LoVo (cell line): Measurements from ENCODE around the gene B3GALT6.
"Not testable (repeated sequence)": the region's sequence is repeated elsewhere in the genome, so short reads cannot be mapped to it uniquely, and the experiment has no call there.

Source experiments
- DNase-seq: peaks from one replicate; pipeline ENCODE4 v3.0.0-alpha.2; 2016; ENCODE audit warnings: low spot score

B3GALT6 gene

DNA sequence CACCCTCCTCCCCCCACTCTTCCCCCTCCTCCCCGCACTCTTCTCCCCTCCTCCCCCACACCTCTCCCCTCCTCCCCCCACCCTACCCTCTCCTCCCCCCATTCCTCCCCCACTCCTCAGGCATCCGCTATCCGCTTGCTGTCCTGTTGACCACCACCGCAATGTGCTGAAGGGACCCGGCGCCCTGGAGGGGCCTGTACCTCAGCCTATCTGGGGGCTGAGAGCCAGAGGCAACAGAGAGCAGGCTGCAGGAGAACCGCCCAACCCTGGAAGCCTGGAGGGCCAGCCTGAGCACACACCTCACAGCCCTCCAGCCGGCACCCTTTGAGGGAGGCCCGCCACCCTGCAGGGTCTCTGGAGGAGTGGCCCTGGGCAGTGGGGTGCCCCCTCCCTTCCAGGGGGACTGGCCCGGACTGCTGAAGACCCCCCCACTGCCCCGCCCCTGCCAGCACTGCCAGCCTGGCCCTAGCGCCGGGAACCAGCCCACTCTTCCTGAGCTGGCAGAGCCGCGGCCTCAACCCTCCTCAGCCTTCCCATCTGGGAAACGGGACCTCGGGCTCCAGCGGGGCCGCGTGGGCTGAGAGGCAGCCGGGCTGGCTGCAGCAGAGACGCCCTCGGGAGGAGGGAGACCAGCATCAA, 13.3 kb downstream of the B3GALT6 start:
- DNase-seq = no peak

DNA sequence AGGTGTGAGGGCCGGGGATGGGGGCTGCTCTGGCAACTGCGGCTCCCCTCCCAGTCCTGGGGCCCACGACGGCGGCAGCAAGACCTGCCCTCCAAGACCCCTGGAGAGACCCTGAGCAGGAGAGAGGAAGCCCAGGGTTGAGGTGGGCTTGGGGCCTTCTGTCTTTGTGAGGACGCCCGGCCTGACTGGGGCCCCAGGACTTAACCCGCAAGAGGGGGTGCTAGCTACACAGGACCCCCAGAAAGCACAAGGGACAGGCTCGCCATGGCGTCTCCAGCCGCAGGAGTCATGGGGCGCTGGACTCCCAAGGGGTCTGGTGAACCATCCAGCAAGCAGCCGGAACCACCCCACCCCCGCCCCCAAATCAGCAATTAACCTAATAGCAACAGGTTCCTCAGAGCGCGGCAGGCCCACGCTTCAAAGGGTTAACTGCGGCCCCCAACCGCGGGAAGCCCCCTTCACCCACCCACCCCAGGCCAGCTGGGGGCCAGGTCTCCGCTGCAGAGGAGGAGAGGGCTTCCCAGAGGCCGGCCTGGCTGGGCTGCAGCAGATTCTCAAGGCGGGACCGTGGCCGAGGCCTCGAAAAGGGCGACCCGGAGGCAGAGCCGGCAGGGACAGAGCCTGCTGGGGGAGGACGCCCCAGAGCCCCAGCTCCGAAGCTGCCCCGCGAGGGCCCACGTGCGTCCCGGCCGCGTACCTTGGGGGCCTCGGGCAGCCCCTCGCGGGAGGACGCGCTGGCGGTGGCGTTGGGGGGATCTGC, 14.0 kb downstream of the B3GALT6 start:
- no peak for DNase-seq

DNA sequence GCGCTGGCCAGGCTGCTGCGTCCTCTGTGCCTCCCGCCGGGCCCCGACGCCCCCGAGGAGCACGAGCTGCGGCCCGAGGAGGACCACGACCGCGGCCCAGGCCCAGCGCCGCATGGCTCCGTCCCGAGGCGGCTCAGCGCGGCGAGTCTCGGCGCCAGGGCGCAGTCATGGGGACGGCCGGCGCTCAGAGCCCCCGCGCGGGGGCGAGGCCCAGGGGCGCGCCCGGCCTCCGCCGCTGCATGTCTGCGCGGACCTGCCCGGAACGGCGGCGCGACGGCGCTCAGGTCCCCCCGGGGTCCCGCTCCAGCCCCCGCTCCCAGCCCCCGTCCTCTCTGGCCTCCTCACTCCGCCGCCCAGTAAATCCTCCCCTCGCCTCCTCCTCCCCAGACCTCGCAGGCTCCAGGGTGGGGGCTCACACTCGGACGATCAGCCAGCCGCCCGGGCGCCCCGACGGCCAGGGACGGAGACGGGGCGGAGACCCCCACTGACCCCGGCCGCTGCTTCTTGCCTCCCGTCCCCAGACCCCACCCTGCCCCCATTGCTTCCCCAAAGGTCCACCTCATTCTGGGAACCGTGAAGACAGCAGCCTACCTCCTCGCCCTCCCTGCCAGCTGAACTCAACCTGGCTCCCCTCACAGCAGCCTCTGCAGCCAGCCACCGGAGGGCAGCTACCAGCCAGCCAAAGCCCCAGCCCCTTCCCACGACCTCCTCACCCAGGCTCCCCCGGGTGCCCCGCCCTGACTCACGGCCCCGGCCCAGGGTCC, 14.7 kb downstream of the B3GALT6 start, which contains the start of gene C1QTNF12:
Gene C1QTNF12, minus strand, starts transcription at position 146 of the 764 bp plus-strand sequence. Its CDS starts 32 bp downstream, at position 114.
- no peak for DNase-seq

DNA sequence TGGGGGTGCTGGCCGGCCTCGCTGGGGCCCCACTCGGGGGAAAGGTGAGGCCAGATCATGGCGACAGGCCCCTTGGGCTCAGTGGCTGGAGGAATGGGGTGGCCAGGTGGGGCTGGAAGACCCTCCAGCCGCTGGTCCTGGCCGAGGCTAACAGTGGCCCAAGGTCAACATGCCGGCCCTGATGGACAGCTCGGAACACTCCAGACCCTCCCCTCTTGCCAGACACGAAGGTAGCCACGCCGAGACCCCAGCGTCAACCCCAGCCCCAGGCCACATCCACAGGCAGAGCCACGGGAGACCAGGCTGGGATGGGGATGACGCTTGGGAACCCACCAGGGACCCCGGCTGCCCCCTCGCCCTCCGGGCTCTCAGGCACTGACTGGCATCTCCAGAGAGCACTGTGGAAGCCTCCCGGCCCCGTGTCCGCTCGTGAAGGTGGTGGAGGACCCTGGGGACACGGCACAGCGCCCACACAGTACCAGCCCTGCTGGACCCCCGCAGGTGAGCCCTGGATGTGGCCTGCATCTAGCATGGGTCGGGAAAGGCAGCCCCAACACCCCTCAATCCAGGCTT, 15.4 kb downstream of the B3GALT6 start:
- DNase-seq = no peak

DNA sequence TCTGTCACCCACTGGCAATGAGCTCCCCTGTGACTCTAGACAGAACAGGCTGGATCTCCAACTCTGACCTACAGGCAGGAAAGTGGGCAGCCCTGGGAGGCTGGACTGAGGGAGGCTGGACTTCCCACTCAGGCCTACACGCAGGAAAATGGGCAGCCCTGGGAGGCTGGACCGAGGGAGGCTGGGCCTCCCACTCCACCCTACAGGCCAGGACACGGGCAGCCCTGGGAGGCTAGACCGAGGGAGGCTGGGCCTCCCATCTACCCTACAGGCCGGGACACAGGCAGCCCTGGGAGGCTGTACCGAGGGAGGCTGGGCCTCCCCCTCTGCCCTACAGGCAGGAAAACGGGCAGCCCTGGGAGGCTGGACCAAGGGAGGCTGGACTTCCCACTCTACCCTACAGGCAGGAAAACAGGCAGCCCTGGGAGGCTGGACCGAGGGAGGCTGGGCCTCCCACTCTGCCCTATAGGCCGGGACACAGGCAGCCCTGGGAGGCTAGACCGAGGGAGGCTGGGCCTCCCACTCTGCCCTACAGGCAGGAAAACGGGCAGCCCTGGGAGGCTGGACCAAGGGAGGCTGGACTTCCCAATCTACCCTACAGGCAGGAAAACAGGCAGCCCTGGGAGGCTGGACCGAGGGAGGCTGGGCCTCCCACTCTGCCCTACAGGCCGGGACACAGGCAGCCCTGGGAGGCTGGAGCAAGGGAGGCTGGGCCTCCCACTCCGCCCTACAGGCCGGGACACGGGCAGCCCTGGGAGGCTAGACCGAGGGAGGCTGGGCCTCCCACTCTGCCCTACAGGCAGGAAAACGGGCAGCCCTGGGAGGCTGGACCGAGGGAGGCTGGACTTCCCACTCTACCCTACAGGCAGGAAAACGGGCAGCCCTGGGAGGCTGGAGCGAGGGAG, 16.2 kb downstream of the B3GALT6 start:
- DNase-seq = not testable (repeated sequence)

DNA sequence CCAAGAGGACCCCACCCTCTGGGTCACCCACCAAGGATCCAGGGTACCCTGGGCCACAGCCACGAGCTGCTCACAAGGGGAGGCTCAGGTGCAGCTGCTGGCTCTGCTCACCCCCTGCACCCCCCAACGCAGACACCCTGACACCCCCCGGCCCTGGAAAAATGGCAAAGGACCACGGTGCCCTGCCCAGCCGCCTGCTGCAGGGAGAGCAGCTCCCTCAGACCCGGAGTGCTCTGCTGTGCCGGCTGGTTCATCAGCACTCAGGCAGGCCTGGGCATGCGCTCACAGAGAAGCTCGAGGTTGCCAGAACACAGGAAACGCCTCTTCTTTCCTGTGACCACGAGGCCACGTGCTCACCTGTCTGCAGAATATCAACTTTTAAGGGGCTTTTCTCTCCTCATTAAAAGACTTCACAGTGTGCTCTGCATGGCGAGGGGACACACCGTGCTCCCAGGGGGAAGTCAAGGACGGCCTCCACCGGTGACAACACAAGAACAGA, 18.8 kb downstream of the B3GALT6 start:
- DNase-seq = no peak

DNA sequence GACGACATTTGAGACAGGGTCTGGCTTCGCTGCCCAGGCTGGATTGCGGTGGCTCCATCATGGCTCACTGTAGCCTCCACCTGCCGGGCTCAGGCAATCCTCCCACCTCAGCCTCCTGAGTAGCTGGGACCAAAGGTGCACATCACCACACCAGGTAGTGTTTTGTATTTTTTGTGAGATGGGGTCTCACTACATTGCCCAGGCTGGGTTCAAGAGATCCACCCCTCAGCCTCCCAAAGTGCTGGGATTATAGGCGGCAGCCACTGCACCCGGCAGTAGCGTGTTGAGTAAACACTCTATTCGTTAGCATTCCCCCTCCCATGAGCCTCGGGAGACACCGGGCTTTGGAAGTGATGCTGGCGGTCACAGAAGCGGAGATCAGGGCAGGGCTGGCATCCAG, 21.3 kb downstream of the B3GALT6 start:
- DNase-seq = no peak

DNA sequence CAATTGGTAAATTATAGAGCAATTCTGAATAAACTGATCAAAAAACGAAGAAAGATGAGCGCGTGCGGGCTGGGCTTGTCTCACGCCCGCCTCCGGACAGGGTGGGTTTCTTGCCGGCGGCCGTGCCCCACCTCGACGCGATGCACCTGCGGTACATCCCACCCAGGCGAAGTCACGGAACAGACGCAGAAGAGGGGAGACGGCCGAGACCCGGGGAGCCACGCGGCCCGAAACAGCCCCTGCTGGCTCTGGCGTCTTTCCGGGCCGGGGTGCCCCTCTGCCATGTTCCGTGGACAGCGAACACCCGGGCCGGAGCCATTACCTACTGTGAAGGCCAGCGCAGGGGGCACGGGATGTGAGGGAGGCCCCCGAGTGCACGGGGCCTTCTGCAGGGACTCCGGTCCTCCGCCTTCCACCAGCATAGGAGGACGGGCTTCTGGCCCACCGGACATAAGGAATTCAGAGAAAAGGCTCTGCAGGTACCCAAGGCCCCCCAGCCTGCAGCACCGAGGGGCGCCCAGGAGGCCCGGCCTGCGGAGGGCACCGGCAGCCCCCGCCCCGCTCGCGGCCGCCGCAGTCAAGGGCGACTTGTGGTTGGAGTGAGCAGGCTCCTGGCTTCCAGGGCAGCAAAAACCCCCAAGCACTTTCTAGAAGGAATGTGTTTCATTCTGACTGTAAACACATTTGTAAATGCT, 22.1 kb downstream of the B3GALT6 start:
- no peak for DNase-seq

DNA sequence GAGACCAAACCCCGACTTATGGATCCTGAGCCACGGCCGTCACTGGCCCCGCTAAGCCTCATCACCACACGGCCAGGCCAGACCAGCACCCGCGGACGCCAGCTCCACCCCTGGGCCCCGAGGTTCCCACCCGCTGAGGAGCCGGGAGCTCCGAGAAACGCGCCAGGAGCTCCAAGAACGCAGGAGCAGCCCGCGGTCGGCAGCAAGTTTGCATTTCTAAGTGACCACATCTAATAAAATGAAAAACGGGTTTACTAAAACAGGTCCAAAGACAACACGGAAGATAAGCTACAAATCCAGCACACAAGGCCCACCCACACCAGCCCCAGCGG, 22.6 kb downstream of the B3GALT6 start:
- DNase-seq = no peak

DNA sequence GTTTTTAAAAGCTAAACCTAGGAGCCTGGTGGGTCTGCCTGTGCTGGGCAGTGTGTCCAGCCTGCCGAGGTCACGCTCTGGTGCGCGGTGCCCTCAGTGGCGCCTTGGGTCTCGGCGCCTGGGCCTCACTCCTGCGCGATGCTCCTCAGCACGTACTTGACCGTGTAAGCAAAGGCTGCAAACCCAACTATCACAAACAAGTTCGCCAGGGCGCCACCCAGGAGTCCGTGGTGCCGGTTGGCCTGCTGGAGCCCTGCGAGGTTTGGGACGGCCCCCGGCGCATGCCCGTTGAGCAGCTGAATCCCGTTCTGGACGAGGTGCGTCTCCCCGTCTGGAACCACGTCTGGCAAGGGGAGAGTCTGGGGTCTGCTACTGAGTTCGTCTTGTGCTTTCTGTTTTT, 23.0 kb downstream of the B3GALT6 start:
- DNase-seq = no peak

DNA sequence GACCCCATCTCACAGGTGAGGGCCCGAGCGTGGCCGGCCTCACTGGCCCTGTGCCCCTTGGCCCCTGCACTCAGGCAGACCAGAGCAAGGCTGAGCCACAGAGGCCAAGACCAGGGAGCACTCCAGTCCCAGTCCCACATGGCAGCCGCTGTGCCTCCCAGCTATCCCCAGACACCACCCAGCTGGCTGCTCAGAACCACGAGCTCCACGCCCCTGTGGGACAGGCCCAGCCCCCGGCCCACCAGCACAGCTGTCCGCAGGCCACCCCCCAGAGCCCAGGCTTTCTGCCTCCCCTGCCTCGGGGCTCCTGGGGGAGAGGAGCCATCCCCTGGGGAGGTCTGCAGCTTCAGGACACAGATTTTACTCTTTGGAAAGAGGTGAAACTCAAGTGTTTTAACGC, 23.6 kb downstream of the B3GALT6 start:
- no peak for DNase-seq

DNA sequence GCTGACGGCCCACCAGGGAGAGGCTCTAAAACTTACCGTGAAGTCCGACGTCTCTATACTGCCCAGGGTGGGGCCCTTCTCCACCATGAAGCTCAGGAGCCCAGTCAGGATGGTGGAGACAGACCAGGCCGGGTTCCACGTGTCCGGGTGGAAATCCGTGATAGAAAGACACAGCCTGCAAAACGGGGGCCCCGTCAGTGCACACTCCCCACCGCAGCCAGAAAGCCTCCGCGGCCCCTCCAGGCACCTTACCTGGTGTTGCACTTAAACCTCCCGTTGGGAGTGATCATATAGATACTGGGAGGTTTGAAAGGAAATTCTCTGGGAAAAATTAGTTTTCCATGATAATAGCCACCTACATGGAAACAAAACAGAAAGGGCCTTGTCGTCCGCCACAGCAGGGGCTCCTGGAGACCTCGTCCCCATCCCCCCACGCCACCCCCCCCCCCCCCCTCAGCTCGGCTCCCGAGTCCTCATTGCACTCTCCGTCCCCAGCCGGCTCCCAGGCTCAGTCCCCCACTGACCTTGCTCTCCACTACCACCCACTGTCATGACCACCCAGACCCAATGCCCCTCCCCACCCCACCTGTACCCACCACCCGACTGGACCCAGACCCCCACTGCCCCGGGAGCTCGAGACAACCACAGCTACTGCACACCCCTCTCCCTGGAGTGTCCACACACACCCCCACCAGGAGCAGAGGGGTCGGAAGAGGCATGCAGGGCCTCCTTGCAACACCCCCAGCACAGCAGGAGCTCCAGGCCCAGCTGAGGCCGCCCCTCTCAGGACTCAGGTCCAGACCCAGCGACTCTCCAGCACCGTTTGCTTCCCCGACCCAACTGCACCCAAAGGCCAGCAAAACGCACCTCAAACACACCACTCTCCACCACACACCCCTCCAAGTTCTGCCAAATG, 25.2 kb downstream of the B3GALT6 start:
- no peak for DNase-seq

DNA sequence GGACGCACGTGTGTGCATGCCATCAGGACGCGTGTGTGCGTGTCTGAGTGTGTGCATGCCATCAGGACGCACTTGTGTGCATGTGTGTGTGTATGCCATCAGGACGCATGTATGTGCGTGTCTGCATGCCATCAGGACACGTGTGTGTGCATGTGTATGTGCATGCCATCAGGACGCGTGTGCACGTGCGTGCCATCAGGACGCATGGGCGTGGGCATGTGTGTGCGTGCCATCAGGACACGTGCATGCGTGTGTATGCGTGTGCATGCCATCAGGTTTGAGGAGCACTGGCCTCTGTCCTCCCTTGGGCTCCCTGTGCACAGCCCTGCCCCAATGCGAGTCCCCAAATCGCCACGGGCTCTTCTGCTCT, 27.1 kb downstream of the B3GALT6 start:
- DNase-seq = no peak

DNA sequence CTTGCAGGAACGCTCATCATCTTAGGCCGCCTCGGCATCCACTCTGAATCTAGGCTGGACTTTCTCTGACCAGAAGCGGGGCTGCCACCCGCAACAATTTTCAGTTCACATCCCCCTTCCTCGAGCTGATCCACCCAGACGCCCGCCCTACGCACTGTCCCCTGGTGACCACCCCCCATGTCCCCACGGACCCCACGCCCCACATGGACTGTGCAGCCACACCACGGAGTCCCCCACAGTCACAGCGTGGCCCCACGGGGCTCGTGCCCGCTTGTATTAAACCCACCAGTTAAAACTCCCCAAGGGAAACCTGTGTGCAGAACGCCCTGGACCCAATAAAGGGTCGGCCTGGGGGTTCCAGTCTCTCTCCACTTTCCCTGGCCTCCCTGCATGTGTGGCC, 27.5 kb downstream of the B3GALT6 start:
- DNase-seq = no peak

DNA sequence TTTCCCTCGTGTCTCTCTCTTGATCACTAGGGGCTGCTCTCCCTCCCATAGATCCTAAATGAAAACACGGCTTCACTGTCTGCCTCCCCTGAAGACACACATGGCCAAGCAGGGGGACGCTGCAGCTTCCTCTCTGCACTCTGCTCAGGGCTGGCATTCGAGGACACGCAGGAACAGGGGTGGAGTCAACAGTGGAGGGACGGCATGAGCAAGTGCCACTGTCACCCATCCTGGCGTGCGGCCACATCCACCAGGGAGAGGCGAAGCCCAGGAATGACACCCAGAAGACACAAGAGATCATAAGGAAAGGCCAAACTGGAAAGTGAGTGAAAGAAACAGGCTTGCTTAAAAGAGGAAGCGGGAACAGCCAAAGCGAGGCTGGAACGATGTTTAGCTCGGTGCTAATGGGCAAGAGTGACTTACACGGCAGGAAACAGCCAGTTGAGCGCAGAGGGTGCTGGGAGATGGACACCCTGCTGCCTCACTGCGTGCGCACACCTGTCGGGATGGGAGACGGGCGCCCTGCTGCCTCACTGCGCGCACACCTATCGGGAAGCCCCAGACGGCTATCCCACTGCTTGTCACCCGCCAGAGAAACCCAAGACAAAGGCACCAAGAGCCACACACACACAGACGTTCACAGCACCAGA, 28.0 kb downstream of the B3GALT6 start:
- DNase-seq = no peak

DNA sequence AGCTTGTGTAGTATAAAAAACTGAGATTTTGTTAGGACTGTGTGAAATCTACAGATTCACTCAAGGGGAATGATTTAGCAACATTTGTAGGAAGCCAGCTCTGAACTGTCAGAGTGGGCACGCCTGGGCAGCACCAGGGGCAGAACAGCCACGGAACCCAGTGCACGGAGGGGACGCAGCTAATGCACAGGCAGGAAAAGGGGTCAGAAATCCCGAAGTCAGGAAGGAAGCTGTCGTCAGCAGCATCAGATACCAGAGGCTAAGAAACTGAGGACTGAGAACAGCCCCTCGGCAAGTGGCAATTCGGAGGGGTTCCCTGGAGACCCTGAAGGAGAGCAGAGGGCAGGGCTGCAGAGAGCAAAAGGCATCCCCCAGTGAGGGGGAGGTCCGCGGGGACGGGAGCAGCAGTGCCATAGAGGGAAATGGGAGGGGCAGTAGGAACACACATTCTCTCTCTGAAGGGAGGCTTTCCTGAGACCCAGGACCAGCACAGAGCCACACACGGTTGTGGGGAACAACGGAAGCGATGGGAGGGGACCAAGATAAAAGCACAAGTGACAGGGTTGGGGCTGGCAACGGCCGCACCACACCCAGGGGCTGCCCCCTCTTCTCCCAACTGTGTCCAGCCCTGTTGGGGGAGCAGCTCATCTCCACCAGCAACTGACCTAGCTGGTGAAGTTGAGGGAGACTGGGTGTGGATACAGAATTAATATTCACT, 29.0 kb downstream of the B3GALT6 start:
- DNase-seq = no peak

DNA sequence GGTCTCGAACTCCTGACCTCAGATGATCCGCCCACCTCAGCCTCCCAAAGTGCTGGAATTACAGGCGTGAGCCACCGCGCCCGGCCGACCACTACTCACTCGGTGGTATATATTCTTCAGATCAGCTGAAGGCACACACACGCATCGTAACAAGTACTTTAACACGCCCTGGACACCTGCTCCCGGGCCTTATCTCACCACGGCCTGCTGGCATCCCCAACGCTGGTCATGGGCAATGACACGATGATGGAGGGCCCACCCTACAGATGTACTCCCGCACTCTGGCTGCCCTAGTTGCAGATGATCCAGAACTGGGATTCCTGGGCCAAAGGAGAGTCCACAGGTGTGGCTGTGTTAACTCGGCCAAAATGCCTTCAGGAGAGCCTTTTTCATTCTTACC, 30.0 kb downstream of the B3GALT6 start:
- no peak for DNase-seq

DNA sequence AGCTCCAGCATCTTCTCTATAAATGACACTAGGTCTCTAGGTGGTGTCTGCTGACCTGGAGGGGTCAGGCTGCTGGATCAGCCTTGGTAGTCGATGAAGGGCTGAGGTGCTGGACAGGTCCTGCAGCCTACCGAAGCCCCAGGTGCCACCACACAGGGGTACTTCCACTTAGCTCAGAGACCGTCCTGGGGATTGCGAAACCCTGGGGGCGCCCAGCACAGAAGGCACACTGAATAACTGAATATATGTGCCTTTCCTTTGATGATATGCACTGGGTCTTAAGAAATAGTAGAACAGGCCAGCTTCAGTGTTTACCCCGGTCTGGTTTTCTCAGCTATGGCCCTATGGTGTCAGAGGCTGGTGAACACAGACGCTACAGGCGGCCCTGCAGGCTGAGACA, 30.7 kb downstream of the B3GALT6 start:
- no peak for DNase-seq

DNA sequence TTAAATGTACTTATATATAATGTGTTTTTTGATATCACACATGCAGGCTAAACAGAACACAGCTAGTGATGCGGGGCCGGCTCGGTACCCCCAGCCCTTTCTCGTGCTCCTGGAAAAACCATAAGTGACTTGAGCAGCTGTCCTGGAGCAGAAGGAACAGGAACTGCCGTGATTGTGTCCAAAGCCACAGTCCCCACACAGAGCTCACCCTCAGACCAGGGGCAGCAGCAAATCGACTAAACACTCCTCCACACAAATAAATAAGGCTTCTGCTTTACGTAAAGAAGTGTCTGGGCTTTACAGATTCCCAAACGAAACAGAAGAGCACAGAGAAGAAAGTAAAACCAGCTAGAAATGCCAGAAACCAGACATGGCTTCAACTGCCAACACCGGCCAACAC, 32.0 kb downstream of the B3GALT6 start:
- DNase-seq = no peak
